Neural progenitor cell (in vitro differentiated cells): ENCODE results near the gene MAJIN.

Source experiments
- CTCF ChIP-seq: fragments of 200-600 bp; sonication (generic); IDR thresholded peaks from 2 replicates; pipeline ENCODE4 v1.5.1; 2017; ENCODE audit warnings: antibody characterized with exemption, mild to moderate bottlenecking
- EZH2 ChIP-seq: fragments of 200-600 bp; sonication (generic); IDR thresholded peaks from 2 replicates; pipeline ENCODE4 v1.6.1; 2017; ENCODE audit warnings: antibody characterized with exemption, mild to moderate bottlenecking, moderate library complexity

- TF ChIP-seq CTCF (no peak), EZH2 (no peak)
Measured at GRCh38 chr11:64928957-64929356, 43.0 kb downstream of the MAJIN start.
